Endothelial cell (in vitro differentiated cells): ENCODE results near the gene RPS6KA5. TPM values are rescaled to one million over a fixed set of nuclear protein-coding genes. Genes with fewer than 3 reads are reported as not detected.
"Not testable (repeated sequence)": the region's sequence is repeated elsewhere in the genome, so short reads cannot be mapped to it uniquely, and the experiment has no call there.

ENCODE experiments used
- DNase-seq: peaks from one replicate; pipeline ENCODE4 v3.0.0; 2021; ENCODE audit warnings: low spot score
- H3K27ac Mint-ChIP-seq: one replicate; pipeline ENCODE4 v1.8.0; 2021; ENCODE audit warnings: mixed read lengths, inconsistent platforms; ENCODE audit not compliant: unreplicated experiment
- H3K27me3 Mint-ChIP-seq: one replicate; pipeline ENCODE4 v1.8.0; 2021; ENCODE audit warnings: mild to moderate bottlenecking, moderate library complexity, mixed read lengths, inconsistent platforms; ENCODE audit not compliant: unreplicated experiment
- H3K36me3 Mint-ChIP-seq: one replicate; pipeline ENCODE4 v1.8.0; 2021; ENCODE audit warnings: mild to moderate bottlenecking, low read depth, mixed read lengths, inconsistent platforms; ENCODE audit not compliant: unreplicated experiment
- H3K4me1 Mint-ChIP-seq: one replicate; pipeline ENCODE4 v1.8.0; 2021; ENCODE audit warnings: mild to moderate bottlenecking, mixed read lengths, inconsistent platforms; ENCODE audit not compliant: unreplicated experiment
- H3K4me3 Mint-ChIP-seq: one replicate; pipeline ENCODE4 v1.8.0; 2021; ENCODE audit warnings: mild to moderate bottlenecking, mixed read lengths, inconsistent platforms; ENCODE audit not compliant: unreplicated experiment
- H3K9me3 Mint-ChIP-seq: one replicate; pipeline ENCODE4 v1.8.0; 2021; ENCODE audit warnings: mixed read lengths, inconsistent platforms; ENCODE audit not compliant: unreplicated experiment
- CTCF ChIP-seq: fragments of 200-600 bp; sonication (generic); IDR thresholded peaks from one replicate; pipeline ENCODE4 v1.5.0; 2021; ENCODE audit warnings: antibody characterized with exemption; ENCODE audit not compliant: unreplicated experiment
- total RNA-seq: library from RNA; stranded (reverse); fragmentation: NEBNext Ultra II Directional; extraction: Animal tissue kit (Norgen Biotek cat#: 25700); gene quantifications from one replicate; pipeline ENCODE4 v1.2.1, GENCODE V29; 2021; ENCODE audit not compliant: unreplicated experiment

Gene RPS6KA5
- total RNA-seq, 1 donor from 2014 or later = 13.8 TPM

- no peak for TF ChIP-seq CTCF
- Mint-ChIP-seq H3K36me3 (no peaks in the 10 kb centered on the region), H3K27me3 (peaks cover 2% of the 10 kb centered on the region), H3K27ac (no peak overlapping the region), H3K9me3 (no peaks in the 10 kb centered on the region), H3K4me3 (no peak overlapping the region), H3K4me1 (peaks cover 14% of the 10 kb centered on the region)
- no peak for DNase-seq
These were observed 97.1 kb downstream of the RPS6KA5 start for GRCh38 chr14:90963343-90963742.

DNA sequence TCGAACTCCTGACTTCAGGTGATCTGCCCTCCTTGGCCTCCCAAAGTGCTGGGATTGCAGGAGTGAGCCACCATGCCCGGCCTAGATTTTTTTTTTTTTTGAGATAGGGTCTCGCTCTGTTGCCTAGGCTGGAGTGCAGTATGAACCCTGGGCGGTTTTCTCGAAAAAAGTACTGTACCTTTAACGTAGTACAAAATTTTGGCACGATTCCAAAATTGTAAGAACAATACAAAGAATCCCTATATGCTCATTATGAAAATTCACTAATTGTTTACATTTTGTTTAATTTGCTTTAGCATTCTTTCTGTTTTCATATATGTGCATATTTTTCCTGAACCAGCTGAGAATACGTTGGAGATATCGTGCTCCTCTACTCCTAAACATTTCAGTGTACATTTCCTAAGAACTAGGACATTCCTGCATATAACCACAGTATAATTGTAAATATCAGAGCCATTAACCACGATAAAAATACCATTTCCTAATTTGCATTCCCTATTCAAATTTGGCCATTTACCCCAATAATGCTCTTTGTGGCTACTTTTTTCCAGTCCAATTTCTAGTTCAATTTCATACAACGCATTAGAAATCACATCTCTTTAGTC, 97.8 kb downstream of the RPS6KA5 start:
- H3K27me3 Mint-ChIP-seq = peaks cover 2% of the 10 kb centered on the region
- H3K27ac Mint-ChIP-seq = no peak overlapping the region
- H3K36me3 Mint-ChIP-seq = no peaks in the 10 kb centered on the region
- H3K4me3 Mint-ChIP-seq = no peak overlapping the region
- no peak for TF ChIP-seq CTCF
- H3K9me3 Mint-ChIP-seq = no peaks in the 10 kb centered on the region
- peaks cover 14% of the 10 kb centered on the region for H3K4me1 Mint-ChIP-seq
- DNase-seq = no peak

GRCh38 chr14:90960818-90961217, 99.6 kb downstream of the RPS6KA5 start:
- no peak for TF ChIP-seq CTCF
- Mint-ChIP-seq H3K4me1 (peaks cover 7% of the 10 kb centered on the region), H3K36me3 (peaks cover 3% of the 10 kb centered on the region), H3K4me3 (no peak overlapping the region), H3K9me3 (peaks cover 4% of the 10 kb centered on the region), H3K27ac (no peak overlapping the region), H3K27me3 (peaks cover 2% of the 10 kb centered on the region)
- no peak for DNase-seq

DNA sequence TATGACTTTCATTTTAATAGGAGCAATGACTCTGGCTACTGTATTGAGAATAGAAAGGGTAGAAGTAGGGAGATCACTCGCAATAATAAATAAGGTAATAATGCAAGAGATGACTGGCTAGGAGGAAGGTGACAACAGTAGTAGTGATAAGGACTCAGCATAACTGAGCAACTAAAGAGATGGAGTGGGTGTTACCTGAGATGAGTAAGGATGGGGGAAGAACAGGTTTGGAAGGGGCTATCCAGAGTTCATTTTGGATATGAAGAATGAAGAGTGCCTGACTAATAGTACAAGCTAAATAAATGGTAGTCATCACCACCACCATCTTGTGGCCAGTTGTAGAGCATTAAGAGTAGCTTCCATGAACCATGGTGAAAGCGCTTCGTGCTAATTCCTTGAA, 101.1 kb downstream of the RPS6KA5 start:
- Mint-ChIP-seq H3K4me3 (no peak overlapping the region), H3K27ac (no peak overlapping the region), H3K4me1 (no peaks in the 10 kb centered on the region), H3K36me3 (peaks cover 3% of the 10 kb centered on the region), H3K9me3 (peaks cover 4% of the 10 kb centered on the region), H3K27me3 (peaks cover 2% of the 10 kb centered on the region)
- TF ChIP-seq CTCF = no peak
- DNase-seq = no peak

DNA sequence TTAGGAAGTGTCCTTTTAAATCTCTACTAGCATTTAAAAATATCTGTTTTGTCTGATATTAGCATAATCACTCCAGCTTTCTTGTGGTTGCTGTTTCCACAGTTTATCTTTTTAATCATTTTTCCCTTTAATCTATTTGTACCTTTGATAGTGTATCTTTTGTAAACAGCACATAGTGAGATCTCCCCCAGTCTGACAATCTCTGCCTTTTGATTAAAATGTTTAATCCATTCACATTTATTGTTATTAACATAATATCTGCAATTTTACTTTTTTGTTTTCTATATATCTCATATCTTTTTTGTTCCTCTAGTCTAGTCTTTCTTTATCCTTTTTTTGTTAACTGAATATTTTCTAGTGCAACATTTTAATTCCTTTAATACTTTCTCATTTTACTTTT, 104.2 kb downstream of the RPS6KA5 start:
- Mint-ChIP-seq H3K4me3 (no peak overlapping the region), H3K36me3 (peaks cover 8% of the 10 kb centered on the region), H3K4me1 (no peaks in the 10 kb centered on the region), H3K27ac (no peak overlapping the region), H3K27me3 (peaks cover 2% of the 10 kb centered on the region), H3K9me3 (peaks cover 9% of the 10 kb centered on the region)
- DNase-seq = no peak
- no peak for TF ChIP-seq CTCF

GRCh38 chr14:90953643-90954042, 106.8 kb downstream of the RPS6KA5 start:
- DNase-seq, H3K27me3 Mint-ChIP-seq, H3K4me1 Mint-ChIP-seq, H3K9me3 Mint-ChIP-seq, H3K4me3 Mint-ChIP-seq, H3K27ac Mint-ChIP-seq, H3K36me3 Mint-ChIP-seq: not testable (repeated sequence)
